HCT116 (cell line): ENCODE results near the gene TTLL10. TPM values are rescaled to one million over a fixed set of nuclear protein-coding genes. Genes with fewer than 3 reads are reported as not detected.

Source experiments
- ATAC-seq: fragments of 200-7000 bp; cut with Tn5 transposase; 2 replicates; pipeline ENCODE4 v1.9.1; 2020; ENCODE audit warnings: mild to moderate bottlenecking, moderate library complexity
- BruUV-seq: library from RNA; stranded (reverse); fragments of 400-500 nt; replicated peaks from 2 replicates; lab custom pipeline; 2021; lab: Mats Ljungman, UMichigan
- CTCF ChIA-PET: fragments of 300-600 bp; sonication (Branson Sonifier 250); formaldehyde crosslinking; loops from one replicate; lab custom pipeline; 2021; ENCODE audit warnings: antibody characterized with exemption; lab: Charles Lee
- POLR2A ChIA-PET: fragments of 300-600, 350-600 bp; sonication (Branson Sonifier 250); formaldehyde crosslinking; loops from one replicate; lab custom pipeline; 2021; ENCODE audit warnings: antibody characterized with exemption; lab: Charles Lee
- RAD21 ChIA-PET, 2 experiments: fragments of 300-600 bp; sonication (Branson Sonifier 250); formaldehyde crosslinking; loops; one replicate each; lab custom pipeline; 2023; ENCODE audit warnings: low total read pairs in 2 of 2; ENCODE audit not compliant: uncharacterized antibody in 2 of 2, unreplicated experiment in 2 of 2, low non-redundant PET in 1 of 2; lab: Charles Lee
- DNase-seq: peaks from one replicate; pipeline ENCODE4 v3.0.0-alpha.2; 2010; ENCODE audit warnings: low read depth, low spot score
- H2AFZ ChIP-seq: fragments of 200-600 bp; shearing (Covaris generic), sonication (generic); 2 replicates; pipeline ENCODE4 v1.6.1; 2017; ENCODE audit warnings: low read depth, mixed run types, mixed read lengths, antibody characterized with exemption, low read length; ENCODE audit not compliant: poor library complexity, severe bottlenecking
- H3K27ac ChIP-seq: 2 replicates; pipeline ENCODE4 v1.5.1; 2012; ENCODE audit warnings: low read depth, low read length
- H3K27me3 ChIP-seq: fragments of 200-600 bp; sonication (generic); 2 replicates; pipeline ENCODE4 v1.6.1; 2016; ENCODE audit warnings: mixed run types, low read length, mixed read lengths; ENCODE audit not compliant: insufficient read depth
- H3K36me3 ChIP-seq, 2 experiments: fragments of 200-500 bp in 1 of 2; fragments of 200-600 bp in 1 of 2; sonication (Bioruptor generic) in 1 of 2; sonication (generic) in 1 of 2; 2 replicates each; pipeline versions ENCODE4 v1.5.1 to v1.6.1; 2014 to 2016; ENCODE audit warnings: low read length in 2 of 2, inconsistent platforms in 1 of 2, mixed read lengths in 1 of 2, mixed run types in 1 of 2; ENCODE audit not compliant: insufficient read depth in 2 of 2, control insufficient read depth in 1 of 2
- H3K4me1 ChIP-seq, 2 experiments: fragments of 200-600 bp in 1 of 2; sonication (generic) in 1 of 2; 2 replicates each; pipeline versions ENCODE4 v1.5.1 to v1.6.1; 2012 to 2017; ENCODE audit warnings: low read length in 2 of 2, inconsistent platforms in 1 of 2, mild to moderate bottlenecking in 1 of 2, mixed read lengths in 1 of 2, mixed run types in 1 of 2, moderate library complexity in 1 of 2; ENCODE audit not compliant: insufficient read depth in 2 of 2, control insufficient read depth in 1 of 2
- H3K4me2 ChIP-seq: fragments of 200-600 bp; sonication (generic); 2 replicates; pipeline ENCODE4 v1.6.1; 2017; ENCODE audit warnings: mixed run types, low read length, mixed read lengths
- H3K4me3 ChIP-seq, 2 experiments: fragments of 200-600 bp in 1 of 2; sonication (generic) in 1 of 2; replicated peaks in 1 of 2; 2 replicates each; pipeline ENCODE4 v1.5.1; 2011 to 2016; ENCODE audit warnings: low read length in 2 of 2, control low read depth in 1 of 2, low read depth in 1 of 2, mild to moderate bottlenecking in 1 of 2, mixed read lengths in 1 of 2, mixed run types in 1 of 2
- H3K79me2 ChIP-seq: fragments of 200-600 bp; sonication (generic); 2 replicates; pipeline ENCODE4 v1.6.1; 2017; ENCODE audit warnings: mild to moderate bottlenecking, mixed run types, low read length, moderate library complexity, mixed read lengths; ENCODE audit not compliant: insufficient read depth
- H3K9ac ChIP-seq: fragments of 200-600 bp; sonication (generic); 2 replicates; pipeline ENCODE4 v1.6.1; 2016; ENCODE audit warnings: low read length, mixed read lengths
- H3K9me2 ChIP-seq: fragments of 200-600 bp; sonication (generic), shearing (Covaris generic); 2 replicates; pipeline ENCODE4 v1.6.1; 2017; ENCODE audit warnings: mixed run types, mild to moderate bottlenecking, moderate library complexity; ENCODE audit not compliant: insufficient read depth
- H3K9me3 ChIP-seq, 2 experiments: fragments of 200-500 bp in 1 of 2; fragments of 200-600 bp in 1 of 2; sonication (Bioruptor generic) in 1 of 2; sonication (generic) in 1 of 2; 2 replicates each; pipeline ENCODE4 v1.6.1; 2014 to 2017; ENCODE audit warnings: low read length in 2 of 2, mixed read lengths in 2 of 2, inconsistent platforms in 1 of 2, low read depth in 1 of 2, mild to moderate bottlenecking in 1 of 2, mixed run types in 1 of 2, moderate library complexity in 1 of 2; ENCODE audit not compliant: control insufficient read depth in 1 of 2, insufficient read depth in 1 of 2
- H4K20me1 ChIP-seq: fragments of 200-600 bp; sonication (generic), shearing (Covaris generic); 2 replicates; pipeline ENCODE4 v1.6.1; 2017; ENCODE audit warnings: mixed run types, mild to moderate bottlenecking, moderate library complexity; ENCODE audit not compliant: insufficient read depth
- ATF3 ChIP-seq: IDR thresholded peaks from 2 replicates; pipeline ENCODE4 v1.6.1; 2012
- CTCF ChIP-seq, 3 experiments: fragments of 200-600 bp in 1 of 3; sonication (generic) in 1 of 3; IDR thresholded peaks in 2 of 3; conservative IDR thresholded peaks in 1 of 3; 2 replicates each; pipeline ENCODE4 v1.5.1; 2012 to 2017; ENCODE audit warnings: low read depth in 2 of 3, low read length in 2 of 3, antibody characterized with exemption in 1 of 3, borderline replicate concordance in 1 of 3, control low read depth in 1 of 3, mild to moderate bottlenecking in 1 of 3, mixed read lengths in 1 of 3, mixed run types in 1 of 3, moderate library complexity in 1 of 3; ENCODE audit not compliant: insufficient read depth in 1 of 3
- ELF1 ChIP-seq: IDR thresholded peaks from 2 replicates; pipeline ENCODE4 v1.6.1; 2012; ENCODE audit warnings: low read depth, borderline replicate concordance
- EZH2 ChIP-seq: fragments of 200-600 bp; sonication (generic); IDR thresholded peaks from 2 replicates; pipeline ENCODE4 v1.6.1; 2017; ENCODE audit warnings: antibody characterized with exemption, mixed run types
- JUND ChIP-seq: IDR thresholded peaks from 2 replicates; pipeline ENCODE4 v1.6.1; 2012
- POLR2A ChIP-seq: IDR thresholded peaks from 2 replicates; pipeline ENCODE4 v1.7.0; 2011; ENCODE audit warnings: borderline replicate concordance; ENCODE audit not compliant: insufficient read depth, insufficient read length; ENCODE audit errors: extremely low read depth
- RAD21 ChIP-seq: IDR thresholded peaks from 2 replicates; pipeline ENCODE4 v1.6.1; 2012; ENCODE audit warnings: low read depth, mild to moderate bottlenecking
- SIN3A ChIP-seq: IDR thresholded peaks from 2 replicates; pipeline ENCODE4 v1.6.1; 2012; ENCODE audit warnings: low read depth
- SP1 ChIP-seq: IDR thresholded peaks from 2 replicates; pipeline ENCODE4 v1.6.1; 2012; ENCODE audit warnings: low read depth
- SRF ChIP-seq: IDR thresholded peaks from 2 replicates; pipeline ENCODE4 v1.6.1; 2012; ENCODE audit warnings: low read depth
- TCF7L2 ChIP-seq: IDR thresholded peaks from 2 replicates; pipeline ENCODE4 v1.7.0; 2011; ENCODE audit warnings: borderline replicate concordance, inconsistent platforms; ENCODE audit not compliant: insufficient read depth, insufficient read length; ENCODE audit errors: extremely low read depth
- YY1 ChIP-seq: IDR thresholded peaks from 2 replicates; pipeline ENCODE4 v1.6.1; 2011; ENCODE audit warnings: low read length, low read depth, moderate library complexity, mild to moderate bottlenecking; ENCODE audit not compliant: insufficient replicate concordance; ENCODE audit errors: extremely low read depth
- ZNF274 ChIP-seq: fragments of 200-500 bp; sonication (Bioruptor generic); IDR thresholded peaks from 2 replicates; pipeline ENCODE4 v1.6.1; 2014; ENCODE audit warnings: mild to moderate bottlenecking, low read depth, low read length, inconsistent platforms
- intact Hi-C: fragments of 100-400 bp; cut with micrococcal nuclease; formaldehyde crosslinking; loops from 2 replicates; pipeline ENCODE4 v1.10.0; 2022
- total RNA-seq: library from RNA; stranded (reverse); gene quantifications from one replicate; pipeline ENCODE4 v1.2.1, GENCODE V29; 2021; ENCODE audit not compliant: unreplicated experiment
- TF ChIP-seq, protein P1 (sequence below): IDR thresholded peaks from 2 replicates; pipeline ENCODE4 v1.6.1; 2012
- TF ChIP-seq, protein P2 (sequence below): IDR thresholded peaks from 2 replicates; pipeline ENCODE4 v1.6.1; 2012; ENCODE audit warnings: low read depth
- TF ChIP-seq, protein P3 (sequence below): IDR thresholded peaks from 2 replicates; pipeline ENCODE4 v1.6.1; 2011; ENCODE audit warnings: mild to moderate bottlenecking, low read length, moderate library complexity; ENCODE audit not compliant: insufficient replicate concordance; ENCODE audit errors: extremely low read depth

Gene TTLL10
- total RNA-seq, 1 experiment from 2014 or later = 0.10 TPM

DNA sequence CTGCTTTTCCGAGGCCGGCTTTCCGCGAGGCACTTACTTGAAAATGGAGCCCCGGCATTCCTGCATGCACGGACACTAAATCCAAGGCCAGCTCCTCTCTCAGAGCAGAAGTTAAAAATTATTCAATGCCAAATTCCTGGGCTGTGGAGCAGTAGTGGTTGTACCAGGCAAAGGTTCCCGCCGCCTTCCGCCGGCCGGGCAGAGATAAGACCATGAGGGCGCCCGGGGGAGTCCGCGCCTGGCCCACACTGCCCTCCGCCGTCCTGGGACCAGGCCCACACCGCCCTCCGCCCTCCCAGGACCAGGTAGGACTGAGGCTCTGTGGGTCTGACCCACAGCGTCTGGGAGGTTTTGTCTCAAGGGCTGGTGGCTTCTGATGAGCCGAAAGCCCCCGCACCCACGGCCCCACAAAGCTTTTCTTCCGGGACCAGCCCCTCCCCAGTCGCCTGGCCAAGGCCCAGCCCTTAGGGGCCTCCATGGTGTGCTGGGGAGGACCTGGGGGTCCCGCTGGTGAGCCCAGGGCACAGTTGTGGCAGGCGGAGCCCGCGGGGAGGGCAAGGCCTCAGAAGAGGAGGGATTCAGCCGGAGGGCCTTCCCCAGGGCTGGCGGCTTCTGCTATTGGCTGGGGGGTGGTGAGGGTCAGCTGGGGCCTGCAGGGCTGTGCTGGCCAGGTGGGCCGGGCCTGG lies 45.1 kb upstream of the TTLL10 start:
- TF ChIP-seq SRF (no peak), CTCF (IDR thresholded peaks at IDR 0.05 in 2 of 3, conservative IDR thresholded peaks at IDR 0.05 in 1 of 3; ENCODE audit: borderline replicate concordance in 1 of 3, insufficient read depth in 1 of 3, low read depth in 2 of 3, low read length in 2 of 3) (no peak), TCF7L2 (no peak), EZH2 (no peak), POLR2A (no peak), YY1 (no peak), ZNF274 (no peak), JUND (no peak), SIN3A (no peak), SP1 (no peak), RAD21 (no peak), ELF1 (no peak), ATF3 (no peak)
- TF ChIP-seq, protein P1, sequence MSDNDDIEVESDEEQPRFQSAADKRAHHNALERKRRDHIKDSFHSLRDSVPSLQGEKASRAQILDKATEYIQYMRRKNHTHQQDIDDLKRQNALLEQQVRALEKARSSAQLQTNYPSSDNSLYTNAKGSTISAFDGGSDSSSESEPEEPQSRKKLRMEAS = no peak
- TF ChIP-seq, protein P2, sequence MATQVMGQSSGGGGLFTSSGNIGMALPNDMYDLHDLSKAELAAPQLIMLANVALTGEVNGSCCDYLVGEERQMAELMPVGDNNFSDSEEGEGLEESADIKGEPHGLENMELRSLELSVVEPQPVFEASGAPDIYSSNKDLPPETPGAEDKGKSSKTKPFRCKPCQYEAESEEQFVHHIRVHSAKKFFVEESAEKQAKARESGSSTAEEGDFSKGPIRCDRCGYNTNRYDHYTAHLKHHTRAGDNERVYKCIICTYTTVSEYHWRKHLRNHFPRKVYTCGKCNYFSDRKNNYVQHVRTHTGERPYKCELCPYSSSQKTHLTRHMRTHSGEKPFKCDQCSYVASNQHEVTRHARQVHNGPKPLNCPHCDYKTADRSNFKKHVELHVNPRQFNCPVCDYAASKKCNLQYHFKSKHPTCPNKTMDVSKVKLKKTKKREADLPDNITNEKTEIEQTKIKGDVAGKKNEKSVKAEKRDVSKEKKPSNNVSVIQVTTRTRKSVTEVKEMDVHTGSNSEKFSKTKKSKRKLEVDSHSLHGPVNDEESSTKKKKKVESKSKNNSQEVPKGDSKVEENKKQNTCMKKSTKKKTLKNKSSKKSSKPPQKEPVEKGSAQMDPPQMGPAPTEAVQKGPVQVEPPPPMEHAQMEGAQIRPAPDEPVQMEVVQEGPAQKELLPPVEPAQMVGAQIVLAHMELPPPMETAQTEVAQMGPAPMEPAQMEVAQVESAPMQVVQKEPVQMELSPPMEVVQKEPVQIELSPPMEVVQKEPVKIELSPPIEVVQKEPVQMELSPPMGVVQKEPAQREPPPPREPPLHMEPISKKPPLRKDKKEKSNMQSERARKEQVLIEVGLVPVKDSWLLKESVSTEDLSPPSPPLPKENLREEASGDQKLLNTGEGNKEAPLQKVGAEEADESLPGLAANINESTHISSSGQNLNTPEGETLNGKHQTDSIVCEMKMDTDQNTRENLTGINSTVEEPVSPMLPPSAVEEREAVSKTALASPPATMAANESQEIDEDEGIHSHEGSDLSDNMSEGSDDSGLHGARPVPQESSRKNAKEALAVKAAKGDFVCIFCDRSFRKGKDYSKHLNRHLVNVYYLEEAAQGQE = no peak
- TF ChIP-seq, protein P3, sequence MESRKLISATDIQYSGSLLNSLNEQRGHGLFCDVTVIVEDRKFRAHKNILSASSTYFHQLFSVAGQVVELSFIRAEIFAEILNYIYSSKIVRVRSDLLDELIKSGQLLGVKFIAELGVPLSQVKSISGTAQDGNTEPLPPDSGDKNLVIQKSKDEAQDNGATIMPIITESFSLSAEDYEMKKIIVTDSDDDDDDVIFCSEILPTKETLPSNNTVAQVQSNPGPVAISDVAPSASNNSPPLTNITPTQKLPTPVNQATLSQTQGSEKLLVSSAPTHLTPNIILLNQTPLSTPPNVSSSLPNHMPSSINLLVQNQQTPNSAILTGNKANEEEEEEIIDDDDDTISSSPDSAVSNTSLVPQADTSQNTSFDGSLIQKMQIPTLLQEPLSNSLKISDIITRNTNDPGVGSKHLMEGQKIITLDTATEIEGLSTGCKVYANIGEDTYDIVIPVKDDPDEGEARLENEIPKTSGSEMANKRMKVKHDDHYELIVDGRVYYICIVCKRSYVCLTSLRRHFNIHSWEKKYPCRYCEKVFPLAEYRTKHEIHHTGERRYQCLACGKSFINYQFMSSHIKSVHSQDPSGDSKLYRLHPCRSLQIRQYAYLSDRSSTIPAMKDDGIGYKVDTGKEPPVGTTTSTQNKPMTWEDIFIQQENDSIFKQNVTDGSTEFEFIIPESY = no peak
- TF ChIP-seq, all 23 proteins: peak for 0
- ChIA-PET CTCF (no interaction called here), POLR2A (no interaction called here), RAD21 (no interaction called here)
- H3K36me3 ChIP-seq = no peaks in the 10 kb centered on the region
- no peak overlapping the region for H3K4me3 ChIP-seq
- no peaks in the 10 kb centered on the region for H4K20me1 ChIP-seq
- H3K9me2 ChIP-seq = no peaks in the 10 kb centered on the region
- DNase-seq (no peak), ATAC-seq (no peak)
- H3K9me3 ChIP-seq = peaks cover 0 to 7% of the 10 kb centered on the region in 2 experiments; a peak in 1 of 4 replicates
- H3K27ac ChIP-seq = no peak overlapping the region
- no peak overlapping the region for H2AFZ ChIP-seq
- no peaks in the 10 kb centered on the region for H3K79me2 ChIP-seq
- no TSS peak for BruUV-seq
- no peaks in the 10 kb centered on the region for H3K4me1 ChIP-seq
- no peak overlapping the region for H3K9ac ChIP-seq
- H3K27me3 ChIP-seq = no peaks in the 10 kb centered on the region
- intact Hi-C loops = no loop called here
- no peak overlapping the region for H3K4me2 ChIP-seq
